Thoracic aorta (tissue), 2 donors: ENCODE results near the gene VTCN1. TPM values are rescaled to one million over a fixed set of nuclear protein-coding genes. Genes with fewer than 3 reads are reported as not detected.

ENCODE experiments used
- ATAC-seq: fragments of 150-250 bp; one replicate; pipeline ENCODE4 v1.8.0; 2017; ENCODE audit warnings: low read depth; ENCODE audit not compliant: insufficient number of reproducible peaks, low FRiP score
- DNase-seq: peaks from one replicate; pipeline ENCODE4 v3.0.0-alpha.2; 2020; ENCODE audit warnings: low spot score
- H3K27ac ChIP-seq, 2 donors: fragments of 200-600 bp; sonication (generic); 1 replicate in 1 of 2; 2 replicates in 1 of 2; pipeline ENCODE4 v1.5.1; 2016; ENCODE audit warnings: mild to moderate bottlenecking in 2 of 2, moderate library complexity in 2 of 2
- H3K27me3 ChIP-seq: fragments of 200-600 bp; sonication (generic); replicated peaks from 2 replicates; pipeline ENCODE4 v1.6.0; 2016; ENCODE audit warnings: mild to moderate bottlenecking; ENCODE audit not compliant: insufficient read depth
- H3K36me3 ChIP-seq: fragments of 200-600 bp; sonication (generic); one replicate; pipeline ENCODE4 v1.5.1; 2016
- H3K4me1 ChIP-seq, 2 donors: fragments of 200-600 bp; sonication (generic); 1 replicate in 1 of 2; 2 replicates in 1 of 2; pipeline versions ENCODE4 v1.5.1 to v1.6.0; 2016; ENCODE audit warnings: low read depth in 2 of 2, mild to moderate bottlenecking in 1 of 2; ENCODE audit not compliant: control insufficient read depth in 1 of 2
- H3K4me3 ChIP-seq: fragments of 200-600 bp; sonication (generic); 2 replicates; pipeline ENCODE4 v1.5.1; 2016; ENCODE audit warnings: mild to moderate bottlenecking
- H3K9me3 ChIP-seq: fragments of 200-600 bp; sonication (generic); 2 replicates; pipeline ENCODE4 v1.5.1; 2016
- CTCF ChIP-seq: fragments of 200-600 bp; sonication (generic); IDR thresholded peaks from one replicate; pipeline ENCODE4 v1.5.1; 2019; ENCODE audit warnings: antibody characterized with exemption
- total RNA-seq, 2 donors: library from RNA; depleted of rRNA; stranded (reverse); fragments of >200 nt; gene quantifications; one replicate each; pipeline versions ENCODE4 v1.1.0 to v1.2.3, GENCODE V29; 2016

The VTCN1 gene
- total RNA-seq, 2 donors from 2014 or later: not detected

DNA sequence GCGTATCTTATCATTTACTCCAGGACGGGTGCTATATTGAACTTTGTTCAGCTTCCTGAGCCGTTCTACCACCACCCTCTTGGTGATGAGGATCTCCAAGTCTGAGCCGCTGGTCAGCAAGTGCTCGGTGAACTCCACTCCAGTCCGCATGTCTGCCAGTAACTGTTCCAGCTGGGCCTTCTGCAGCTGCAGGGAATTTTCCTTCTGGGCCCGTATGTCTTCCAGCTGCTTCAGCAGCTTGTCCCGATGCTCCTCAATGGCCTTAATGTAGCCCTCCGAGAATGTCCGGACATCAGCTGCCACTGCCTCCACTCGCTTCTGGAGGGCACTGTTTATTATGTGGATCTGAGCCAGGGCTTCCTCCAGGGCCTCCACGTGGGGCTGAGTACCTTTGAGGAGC is 92.6 kb downstream of the VTCN1 start:
- Histone ChIP-seq H3K27ac (no peak overlapping the region), H3K36me3 (peaks cover 5% of the 10 kb centered on the region), H3K27me3 (no peaks in the 10 kb centered on the region), H3K4me3 (no peak overlapping the region), H3K4me1 (peaks cover 8 to 15% of the 10 kb centered on the region in 2 donors), H3K9me3 (no peaks in the 10 kb centered on the region)
- no peak for DNase-seq
- no peak for ATAC-seq
- no peak for TF ChIP-seq CTCF

DNA sequence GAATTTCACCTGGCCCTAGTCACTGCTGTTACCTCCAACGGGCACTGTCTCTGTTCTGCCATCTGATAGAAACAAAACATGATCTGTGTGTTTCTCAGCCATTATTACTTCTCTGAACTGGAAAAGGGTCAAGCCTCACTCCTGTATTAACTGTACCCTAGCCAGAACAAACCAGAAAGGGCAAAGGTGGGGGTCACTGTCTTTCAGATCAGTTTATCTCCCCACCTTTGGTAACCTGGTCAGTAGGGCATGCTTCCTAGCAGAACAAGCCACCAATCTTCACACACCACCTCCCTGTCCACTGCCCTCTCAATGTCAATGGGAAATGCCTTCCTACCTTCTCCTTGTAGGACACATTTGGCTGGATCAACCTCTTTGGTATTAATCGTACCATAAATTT is 93.0 kb downstream of the VTCN1 start:
- Histone ChIP-seq H3K4me1 (peaks cover 7 to 15% of the 10 kb centered on the region in 2 donors), H3K4me3 (no peak overlapping the region), H3K27ac (no peak overlapping the region), H3K27me3 (no peaks in the 10 kb centered on the region), H3K9me3 (no peaks in the 10 kb centered on the region), H3K36me3 (peaks cover 7% of the 10 kb centered on the region)
- ATAC-seq (no peak), DNase-seq (no peak)
- TF ChIP-seq CTCF: no peak

DNA sequence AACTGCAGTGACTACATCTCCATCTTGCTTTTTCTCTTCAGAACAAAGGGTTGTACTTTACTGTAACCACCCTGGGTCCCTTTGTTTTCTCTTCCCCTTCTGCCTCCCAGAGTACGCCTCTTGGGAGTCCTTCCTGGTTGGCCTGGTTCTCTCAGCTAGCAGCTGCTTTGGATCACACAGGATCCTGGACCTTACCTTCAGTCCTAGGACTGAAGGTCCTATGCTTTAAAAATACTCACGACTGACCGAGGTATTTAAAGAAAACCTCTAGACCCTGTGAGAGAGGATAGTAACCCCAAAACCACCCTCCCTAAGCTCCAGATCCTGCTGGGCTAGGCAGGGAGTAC is 94.0 kb downstream of the VTCN1 start:
- no peak overlapping the region for H3K4me3 ChIP-seq
- H3K36me3 ChIP-seq: peaks cover 7% of the 10 kb centered on the region

GRCh38 chr1:117116090-117116783 is 94.5 kb downstream of the VTCN1 start:
- H3K27ac ChIP-seq: no peak overlapping the region
- H3K9me3 ChIP-seq: no peaks in the 10 kb centered on the region
- no peaks in the 10 kb centered on the region for H3K27me3 ChIP-seq
- no peak for ATAC-seq
- peaks cover 7% of the 10 kb centered on the region for H3K36me3 ChIP-seq
- no peak overlapping the region for H3K4me3 ChIP-seq
- peaks cover 3 to 9% of the 10 kb centered on the region in 2 donors for H3K4me1 ChIP-seq
- no peak for TF ChIP-seq CTCF
- DNase-seq: no peak

More for the DNA sequence above, 94.0 kb downstream of the VTCN1 start:
- DNase-seq (no peak), ATAC-seq (no peak)
- no peak for TF ChIP-seq CTCF
- peaks cover 3 to 9% of the 10 kb centered on the region in 2 donors for H3K4me1 ChIP-seq
- H3K27ac ChIP-seq: no peak overlapping the region
- no peaks in the 10 kb centered on the region for H3K27me3 ChIP-seq
- H3K9me3 ChIP-seq: no peaks in the 10 kb centered on the region

GRCh38 chr1:117114877-117115276 is 95.8 kb downstream of the VTCN1 start:
- Histone ChIP-seq H3K4me3 (no peak overlapping the region), H3K36me3 (peaks cover 7% of the 10 kb centered on the region), H3K27me3 (no peaks in the 10 kb centered on the region), H3K27ac (no peak overlapping the region), H3K4me1 (no peaks in the 10 kb centered on the region), H3K9me3 (no peaks in the 10 kb centered on the region)
- no peak for ATAC-seq
- no peak for DNase-seq
- TF ChIP-seq CTCF: no peak
